H1 (cell line): ENCODE data around the gene CCDC12. TPM values are rescaled to one million over a fixed set of nuclear protein-coding genes. Genes with fewer than 3 reads are reported as not detected.

Experiments used
- CTCF ChIA-PET: fragments of 300-600 bp; sonication (Branson Sonifier 250); formaldehyde crosslinking; loops from one replicate; lab custom pipeline; 2021; ENCODE audit not compliant: partially characterized antibody; lab: Charles Lee
- POLR2A ChIA-PET: fragments of 300-600 bp; sonication (Branson Sonifier 250); formaldehyde crosslinking; loops from one replicate; lab custom pipeline; 2021; ENCODE audit warnings: inconsistent platforms; ENCODE audit not compliant: partially characterized antibody; lab: Charles Lee
- DNase-seq, 2 experiments: peaks; one replicate each; pipeline versions ENCODE4 v3.0.0 to v3.0.0-alpha.2; 2010 to 2022; ENCODE audit warnings: low spot score in 2 of 2, low read depth in 1 of 2, mixed read lengths in 1 of 2
- FAIRE-seq: peaks from 2 replicates; lab custom pipeline; 2011; peaks lifted over from hg19 to GRCh38; lab: Jason Lieb, UNC
- H2AFZ ChIP-seq: 2 replicates; pipeline ENCODE4 v1.8.1; 2012; ENCODE audit warnings: low read length, inconsistent platforms
- H2AK5ac ChIP-seq: 2 replicates; pipeline ENCODE4 v1.6.1; 2013; ENCODE audit warnings: low read depth, low read length
- H2BK120ac ChIP-seq: replicated peaks from 2 replicates; pipeline ENCODE3; 2013; ENCODE audit warnings: low read depth, low read length, inconsistent platforms
- H2BK12ac ChIP-seq: 2 replicates; pipeline ENCODE4 v1.6.1; 2013; ENCODE audit warnings: low read depth, low read length
- H2BK15ac ChIP-seq: 2 replicates; pipeline ENCODE4 v1.6.1; 2013; ENCODE audit warnings: low read length
- H2BK20ac ChIP-seq: 2 replicates; pipeline ENCODE4 v1.6.1; 2013; ENCODE audit warnings: low read length
- H2BK5ac ChIP-seq: 2 replicates; pipeline ENCODE4 v1.6.1; 2013; ENCODE audit warnings: low read depth, low read length
- H3K14ac ChIP-seq: 2 replicates; pipeline ENCODE4 v1.6.1; 2013; ENCODE audit warnings: inconsistent platforms; ENCODE audit not compliant: insufficient read length
- H3K18ac ChIP-seq: 2 replicates; pipeline ENCODE4 v1.6.1; 2013; ENCODE audit warnings: low read length; ENCODE audit errors: extremely low read depth
- H3K23ac ChIP-seq: 2 replicates; pipeline ENCODE4 v1.6.1; 2013; ENCODE audit warnings: inconsistent platforms; ENCODE audit not compliant: insufficient read length
- H3K23me2 ChIP-seq: 2 replicates; pipeline ENCODE4 v1.6.1; 2013; ENCODE audit warnings: low read depth, low read length
- H3K27ac ChIP-seq: 2 replicates; pipeline ENCODE4 v1.6.1; 2011; ENCODE audit warnings: low read depth, low read length, inconsistent platforms
- H3K27me3 ChIP-seq, 4 experiments: replicated peaks in 1 of 4; 1 replicate in 1 of 4; 2 replicates in 3 of 4; pipeline versions ENCODE4 v1.6.1 to v1.8.1; 2011 to 2013; ENCODE audit warnings: low read length in 3 of 4, mild to moderate bottlenecking in 3 of 4, inconsistent platforms in 2 of 4, mixed read lengths in 2 of 4, moderate library complexity in 1 of 4; ENCODE audit not compliant: control insufficient read depth in 3 of 4, insufficient read depth in 3 of 4; ENCODE audit errors: extremely low read depth in 1 of 4
- H3K36me3 ChIP-seq, 4 experiments: 2 replicates each; pipeline versions ENCODE4 v1.6.1 to v1.8.1; 2011 to 2013; ENCODE audit warnings: mild to moderate bottlenecking in 4 of 4, low read length in 3 of 4, moderate library complexity in 2 of 4, control low read depth in 1 of 4, inconsistent platforms in 1 of 4; ENCODE audit not compliant: insufficient read depth in 4 of 4, control insufficient read depth in 2 of 4
- H3K4ac ChIP-seq: replicated peaks from 2 replicates; pipeline ENCODE3; 2013; ENCODE audit warnings: low read length, low read depth, mixed read lengths, inconsistent platforms; ENCODE audit not compliant: insufficient read length
- H3K4me1 ChIP-seq, 4 experiments: replicated peaks in 1 of 4; 1 replicate in 1 of 4; 2 replicates in 3 of 4; pipeline versions ENCODE4 v1.6.1 to v1.8.1; 2011 to 2013; ENCODE audit warnings: low read length in 3 of 4, inconsistent platforms in 2 of 4, mixed read lengths in 1 of 4; ENCODE audit not compliant: insufficient read depth in 4 of 4, control insufficient read depth in 3 of 4
- H3K4me2 ChIP-seq, 2 experiments: 2 replicates each; pipeline versions ENCODE4 v1.6.1 to v1.8.1; 2011 to 2013; ENCODE audit warnings: low read depth in 2 of 2, low read length in 2 of 2, control low read depth in 1 of 2, inconsistent platforms in 1 of 2, mild to moderate bottlenecking in 1 of 2; ENCODE audit not compliant: insufficient read depth in 1 of 2
- H3K4me3 ChIP-seq, 4 experiments: fragments of 200-600, 300-600 bp in 1 of 4; sonication (generic), shearing (Covaris generic), sonication (Bioruptor Twin) in 1 of 4; 2 replicates each; pipeline versions ENCODE4 v1.5.1 to v1.8.1; 2011 to 2016; ENCODE audit warnings: low read length in 4 of 4, low read depth in 3 of 4, control low read depth in 2 of 4, inconsistent platforms in 2 of 4, mild to moderate bottlenecking in 2 of 4, mixed read lengths in 1 of 4, moderate library complexity in 1 of 4; ENCODE audit not compliant: insufficient read depth in 2 of 4; ENCODE audit errors: extremely low read depth in 1 of 4
- H3K56ac ChIP-seq: replicated peaks from 2 replicates; pipeline ENCODE3; 2013; ENCODE audit warnings: low read depth, mild to moderate bottlenecking, mixed read lengths, low read length, inconsistent platforms; ENCODE audit not compliant: insufficient read length
- H3K79me1 ChIP-seq: 2 replicates; pipeline ENCODE4 v1.6.1; 2013; ENCODE audit warnings: low read depth, low read length, control low read depth
- H3K79me2 ChIP-seq, 2 experiments: 2 replicates each; pipeline versions ENCODE4 v1.6.1 to v1.8.1; 2012 to 2013; ENCODE audit warnings: low read length in 2 of 2, mild to moderate bottlenecking in 2 of 2, inconsistent platforms in 1 of 2; ENCODE audit not compliant: insufficient read depth in 2 of 2, control insufficient read depth in 1 of 2
- H3K9ac ChIP-seq, 4 experiments: replicated peaks in 1 of 4; 1 replicate in 1 of 4; 2 replicates in 3 of 4; pipeline versions ENCODE4 v1.6.1 to v1.8.1; 2011 to 2013; ENCODE audit warnings: low read depth in 3 of 4, low read length in 3 of 4, control low read depth in 2 of 4, mild to moderate bottlenecking in 2 of 4, moderate library complexity in 2 of 4, inconsistent platforms in 1 of 4; ENCODE audit errors: extremely low read depth in 1 of 4
- H3K9me3 ChIP-seq, 2 experiments: 2 replicates each; pipeline versions ENCODE4 v1.6.1 to v1.8.1; 2012 to 2013; ENCODE audit warnings: mild to moderate bottlenecking in 2 of 2, moderate library complexity in 2 of 2, control low read depth in 1 of 2, inconsistent platforms in 1 of 2, low read depth in 1 of 2, low read length in 1 of 2, mixed read lengths in 1 of 2; ENCODE audit not compliant: insufficient read depth in 2 of 2
- H4K20me1 ChIP-seq, 2 experiments: replicated peaks in 1 of 2; 2 replicates each; pipeline versions ENCODE3 to v1.8.1; 2011 to 2013; ENCODE audit warnings: inconsistent platforms in 2 of 2, low read length in 2 of 2, mild to moderate bottlenecking in 1 of 2; ENCODE audit not compliant: insufficient read depth in 2 of 2, control insufficient read depth in 1 of 2
- H4K5ac ChIP-seq: 2 replicates; pipeline ENCODE4 v1.6.1; 2013; ENCODE audit warnings: low read length, low read depth, mixed read lengths, inconsistent platforms; ENCODE audit not compliant: insufficient read length
- H4K8ac ChIP-seq: 2 replicates; pipeline ENCODE4 v1.8.0; 2013; ENCODE audit warnings: mild to moderate bottlenecking, moderate library complexity, low read length, inconsistent platforms; ENCODE audit not compliant: insufficient read depth; ENCODE audit errors: extremely low read depth
- H4K91ac ChIP-seq: replicated peaks from 2 replicates; pipeline ENCODE3; 2013; ENCODE audit warnings: low read length, mixed read lengths, inconsistent platforms; ENCODE audit not compliant: insufficient read length
- ASH2L ChIP-seq: fragments of 200-600, 300-600 bp; sonication (generic); IDR thresholded peaks from one replicate; pipeline ENCODE4 v1.7.1; 2017; ENCODE audit warnings: low read length
- ATF2 ChIP-seq: IDR thresholded peaks from 2 replicates; pipeline ENCODE4 v1.6.1; 2012; ENCODE audit warnings: low read length, inconsistent platforms
- E2F6 ChIP-seq: IDR thresholded peaks from 2 replicates; pipeline ENCODE4 v1.6.1; 2012; ENCODE audit warnings: inconsistent platforms
- KDM5A ChIP-seq: fragments of 200-600 bp; IDR thresholded peaks from 2 replicates; pipeline ENCODE4 v1.7.1; 2012; ENCODE audit warnings: mild to moderate bottlenecking, low read length, inconsistent platforms, mixed read lengths
- RNF2 ChIP-seq: fragments of 200-900, 300-1000 bp; sonication (generic); IDR thresholded peaks from 2 replicates; pipeline ENCODE4 v1.7.1; 2016; ENCODE audit warnings: borderline replicate concordance, low read depth, mild to moderate bottlenecking, antibody characterized with exemption, low read length; ENCODE audit not compliant: poor library complexity, severe bottlenecking; ENCODE audit errors: missing control alignments
- SIX5 ChIP-seq: IDR thresholded peaks from 2 replicates; pipeline ENCODE4 v1.6.1; 2011; ENCODE audit warnings: mild to moderate bottlenecking, low read depth, low read length
- SP1 ChIP-seq: IDR thresholded peaks from 2 replicates; pipeline ENCODE4 v1.6.1; 2011; ENCODE audit warnings: low read depth, low read length
- SRF ChIP-seq: IDR thresholded peaks from 2 replicates; pipeline ENCODE4 v1.6.1; 2011; ENCODE audit warnings: mild to moderate bottlenecking, low read depth, low read length, moderate library complexity
- WGBS, 2 experiments: shearing (Covaris generic) in 1 of 2; methylation state at CpG; one replicate each; pipeline versions ENCODE4 v1.1.6 to v1.1.7; 2013 to 2015; ENCODE audit warnings: low lambda C conversion rate in 2 of 2, mixed read lengths in 2 of 2, inconsistent platforms in 1 of 2, low coverage in 1 of 2, missing lambda C conversion rate in 1 of 2; ENCODE audit not compliant: insufficient replicate concordance in 2 of 2, insufficient coverage in 1 of 2, insufficient read length in 1 of 2; ENCODE audit errors: extremely low coverage in 1 of 2, missing lambda C conversion rate in 1 of 2; 5-methylcytosine and 5-hydroxymethylcytosine counted together
- polyA plus RNA-seq, 7 experiments: library from polyadenylated mRNA; depleted of rRNA in 3 of 7; stranded (reverse) in 5 of 7; unstranded in 2 of 7; fragments of >200 nt in 5 of 7; fragments of 200-250 nt in 2 of 7; gene quantifications; 1 replicate in 5 of 7; 2 replicates in 1 of 7; 4 replicates in 1 of 7; pipeline versions ENCODE4 v1.2.1 to v1.2.3, GENCODE V29; 2011 to 2013; ENCODE audit warnings: missing spikeins in 2 of 7, mixed read lengths in 2 of 7
- total RNA-seq: library from RNA; stranded (reverse); fragmentation: NEBNext Ultra II Directional; extraction: Animal tissue kit (Norgen Biotek cat#: 25700); gene quantifications from 2 replicates; pipeline ENCODE4 v1.2.1, GENCODE V29; 2021

The CCDC12 gene
- total and polyA plus RNA-seq, 2 of the 8 experiments (the other 6 are each of a cell fraction or from before 2014, with no cell fraction given), result 29.5 to 41.3 TPM

- H2AFZ ChIP-seq, result no peak overlapping the region
- H3K23ac ChIP-seq, result no peak overlapping the region
- POLR2A ChIA-PET, result interaction anchor here (1.3 kb wide), 1 partner anchor 11 kb away, joined by 4 read pairs; the partner anchor contains the start of gene CCDC12
- peaks cover 31% of the 10 kb centered on the region for H3K79me1 ChIP-seq
- H3K9ac ChIP-seq, result no peak overlapping the region
- TF ChIP-seq SIX5, result no peak
- TF ChIP-seq SRF, result no peak
- TF ChIP-seq ATF2, result no peak
- no peak for TF ChIP-seq RNF2
- no peak for TF ChIP-seq SP1
- TF ChIP-seq KDM5A, result no peak
- TF ChIP-seq E2F6, result no peak
- no peak for TF ChIP-seq ASH2L
- TF ChIP-seq, all 59 proteins: peak for 0
- Histone ChIP-seq H2BK12ac (no peak overlapping the region), H4K20me1 (peaks cover 30 to 38% of the 10 kb centered on the region in 2 experiments), H4K91ac (no peak overlapping the region), H2AK5ac (no peak overlapping the region), H3K23me2 (peaks cover 4% of the 10 kb centered on the region; the same call in 1 of the 2 replicates), H3K79me2 (peaks cover 51 to 82% of the 10 kb centered on the region in 2 experiments), H3K4me3 (no peak overlapping the region), H3K36me3 (peaks cover 0 to 14% (median 1%) of the 10 kb centered on the region in 4 experiments; a peak in 5 of 8 replicates), H2BK5ac (no peak overlapping the region), H3K14ac (no peak overlapping the region), H3K27ac (no peak overlapping the region), H3K18ac (no peak overlapping the region), H2BK120ac (no peak overlapping the region), H3K56ac (no peak overlapping the region), H4K5ac (no peak overlapping the region), H3K27me3 (no peaks in the 10 kb centered on the region), H3K4ac (no peak overlapping the region), H3K9me3 (peaks cover 0 to 6% of the 10 kb centered on the region in 2 experiments; a peak in 2 of 4 replicates), H4K8ac (no peak overlapping the region), H2BK15ac (no peak overlapping the region), H3K4me2 (no peak overlapping the region), H2BK20ac (no peak overlapping the region), H3K4me1 (peaks cover 0 to 5% (median 3%) of the 10 kb centered on the region in 4 experiments; a peak in 1 of 7 replicates)
- WGBS, 2 experiments, result 90% methylated on average over 6 of the region's 6 CpGs; no CpG with 5 or more reads in 1 of the 2 experiments
- DNase-seq, result no peak
- CTCF ChIA-PET, result interaction anchor here (0.6 to 2.0 kb wide), 4 partner anchors 30 to 299 kb away, joined by 3 to 7 read pairs (median 4); no protein-coding TSS in a partner anchor
- FAIRE-seq, result no peak
These were observed 11.4 kb downstream of the CCDC12 start for GRCh38 chr3:46965151-46965550.
